ENCODE measurements around the gene TNFRSF14.

DNA sequence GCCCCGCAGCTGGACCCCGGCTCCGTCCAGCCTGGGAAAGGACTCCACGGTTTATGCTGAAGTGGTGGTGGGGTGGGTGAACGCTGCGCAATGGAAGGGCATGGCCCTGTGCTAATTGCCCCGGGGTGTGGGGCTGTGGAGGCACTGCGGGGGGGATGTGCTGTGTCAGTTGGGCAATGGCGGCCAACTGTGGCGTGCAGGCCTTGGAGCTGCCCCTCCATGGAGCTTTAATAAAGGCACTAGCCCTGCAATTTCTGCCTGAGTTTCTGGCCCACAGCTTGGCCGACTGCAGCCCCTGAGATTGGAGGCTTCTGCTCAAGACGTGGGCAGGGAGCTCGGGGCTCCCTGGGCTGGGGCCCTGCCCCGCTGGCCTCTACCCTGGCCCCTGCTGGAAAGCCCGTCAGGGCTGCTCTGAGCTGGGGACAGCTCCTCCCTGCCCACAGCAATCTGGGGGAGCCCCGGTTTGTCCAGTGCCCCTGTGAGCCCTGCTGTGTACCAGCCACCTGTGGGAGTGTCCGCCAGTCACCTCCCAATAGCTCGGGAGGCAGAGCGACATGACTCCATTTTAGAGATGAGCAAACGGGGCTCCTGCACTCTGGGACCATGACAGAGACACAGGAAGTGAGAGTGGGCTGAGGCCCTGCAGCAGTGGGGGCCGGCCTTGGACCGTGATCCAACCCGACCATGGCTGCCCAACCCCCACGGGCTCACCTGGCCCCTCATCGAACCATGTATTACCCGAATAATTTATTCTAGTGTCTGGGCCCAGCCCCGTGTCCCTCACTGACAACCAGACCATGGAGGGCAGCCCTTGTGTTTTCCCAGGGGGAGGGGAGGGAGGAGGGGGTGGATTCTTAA is 8.7 kb upstream of the TNFRSF14 start:
- TF ChIP-seq ZNF597 (CRISPR knock-in tag; IDR thresholded peaks at IDR 0.05) (no peak), JDP2 (CRISPR knock-in tag; IDR thresholded peaks at IDR 0.05; ENCODE audit: borderline replicate concordance) (no peak), ZNF281 (CRISPR knock-in tag; IDR thresholded peaks at IDR 0.05; ENCODE audit: borderline replicate concordance) (0 out of 2 replicates have a peak, but pooled peaks have one; percentile 12), ZNF512 (CRISPR knock-in tag; IDR thresholded peaks at IDR 0.05) (no peak), CHD2 (IDR thresholded peaks at IDR 0.05; ENCODE audit: low read depth, low read length) (no peak), PHF8 (CRISPR knock-in tag; IDR thresholded peaks at IDR 0.05) (0 out of 2 replicates have a peak, but pooled peaks have one; percentile 10), PHF20 (CRISPR knock-in tag; IDR thresholded peaks at IDR 0.05) (no peak), PTBP1 (IDR thresholded peaks at IDR 0.05; ENCODE audit: low read depth, low read length, poor library complexity, severe bottlenecking) (no peak), ZNF232 (CRISPR knock-in tag; IDR thresholded peaks at IDR 0.05; ENCODE audit: borderline replicate concordance) (no peak), MAFF (IDR thresholded peaks at IDR 0.05; ENCODE audit: low read depth, low read length) (no peak)

All from HepG2 (cell line).